K562 (cell line): ENCODE measurements around the gene VENTX. TPM values are rescaled to one million over a fixed set of nuclear protein-coding genes. Genes with fewer than 3 reads are reported as not detected.

Experiments used
- ATAC-seq: fragments of 200-7000 bp; cut with Tn5 transposase; 3 replicates; pipeline ENCODE4 v1.9.1; 2020; ENCODE audit warnings: moderate library complexity
- BruUV-seq: library from RNA; stranded (reverse); fragments of 400-500 nt; replicated peaks from 2 replicates; lab custom pipeline; 2021; lab: Mats Ljungman, UMichigan
- CTCF ChIA-PET: fragments of 300-600 bp; formaldehyde crosslinking; extraction: SDS; loops from one replicate; lab custom pipeline; 2021; ENCODE audit warnings: low intra/inter-chr PET ratio; lab: Yijun Ruan, JAX
- POLR2A ChIA-PET: fragments of 300-600, 350-650 bp; sonication (Branson Sonifier 250); formaldehyde crosslinking; extraction: SDS; loops from one replicate; lab custom pipeline; 2021; ENCODE audit warnings: antibody characterized with exemption, inconsistent platforms; lab: Yijun Ruan, JAX
- DNase-seq, 4 experiments: peaks; one replicate each; pipeline versions ENCODE4 v3.0.0 to v3.0.0-alpha.2; 2011 to 2018; ENCODE audit warnings: low spot score in 3 of 4, mixed read lengths in 3 of 4; ENCODE audit errors: extremely low read depth in 1 of 4
- FAIRE-seq: peaks from 2 replicates; lab custom pipeline; 2011; peaks lifted over from hg19 to GRCh38; lab: Jason Lieb, UNC
- H2AFZ ChIP-seq: 2 replicates; pipeline ENCODE4 v1.6.0; 2011; ENCODE audit warnings: low read depth, low read length, control low read depth, inconsistent platforms
- H3K27ac ChIP-seq: fragments of 200-600 bp; 3 replicates; pipeline ENCODE4 v1.8.0; 2011; ENCODE audit warnings: low read depth, mild to moderate bottlenecking, control low read depth, inconsistent platforms, low read length, moderate library complexity, mixed read lengths; ENCODE audit errors: extremely low read depth
- H3K27me3 ChIP-seq, 2 experiments: fragments of 300-600 bp in 1 of 2; 2 replicates in 1 of 2; 3 replicates in 1 of 2; pipeline versions ENCODE4 v1.6.0 to v1.8.0; 2011; ENCODE audit warnings: inconsistent platforms in 2 of 2, low read length in 2 of 2, mild to moderate bottlenecking in 1 of 2, mixed read lengths in 1 of 2, moderate library complexity in 1 of 2; ENCODE audit not compliant: control insufficient read depth in 2 of 2, insufficient read depth in 2 of 2
- H3K36me3 ChIP-seq: fragments of 300-600 bp; 3 replicates; pipeline ENCODE4 v1.8.0; 2011; ENCODE audit warnings: mild to moderate bottlenecking, low read length, inconsistent platforms; ENCODE audit not compliant: control insufficient read depth, insufficient read depth
- H3K4me1 ChIP-seq, 2 experiments: fragments of 200-600 bp in 1 of 2; replicated peaks in 1 of 2; 2 replicates in 1 of 2; 3 replicates in 1 of 2; pipeline versions ENCODE4 v1.5.1 to v1.8.0; 2011; ENCODE audit warnings: inconsistent platforms in 2 of 2, low read length in 2 of 2, mild to moderate bottlenecking in 1 of 2, mixed read lengths in 1 of 2, moderate library complexity in 1 of 2; ENCODE audit not compliant: control insufficient read depth in 2 of 2, insufficient read depth in 2 of 2
- H3K4me2 ChIP-seq: 2 replicates; pipeline ENCODE4 v1.6.1; 2011; ENCODE audit warnings: low read length, control low read depth, inconsistent platforms, mixed read lengths; ENCODE audit not compliant: insufficient read depth
- H3K4me3 ChIP-seq: fragments of 200-600 bp; sonication (generic), shearing (Covaris generic); 2 replicates; pipeline ENCODE4 v1.5.1; 2016; ENCODE audit warnings: control low read depth, inconsistent platforms
- H3K79me2 ChIP-seq: fragments of 200-600 bp; 3 replicates; pipeline ENCODE4 v1.8.0; 2011; ENCODE audit warnings: low read length, inconsistent platforms; ENCODE audit not compliant: control insufficient read depth, insufficient read depth
- H3K9ac ChIP-seq, 2 experiments: 2 replicates each; pipeline versions ENCODE4 v1.6.0 to v1.6.1; 2011; ENCODE audit warnings: low read depth in 2 of 2, low read length in 2 of 2, control low read depth in 1 of 2, inconsistent platforms in 1 of 2, mild to moderate bottlenecking in 1 of 2, mixed read lengths in 1 of 2; ENCODE audit not compliant: insufficient read depth in 1 of 2
- H3K9me1 ChIP-seq: one replicate; pipeline ENCODE4 v1.6.0; 2011; ENCODE audit warnings: inconsistent platforms, mild to moderate bottlenecking, low read length, moderate library complexity; ENCODE audit not compliant: control insufficient read depth, insufficient read depth
- H3K9me3 ChIP-seq: replicated peaks from 2 replicates; pipeline ENCODE4 v1.5.1; 2011; ENCODE audit warnings: low read depth, low read length, inconsistent platforms; ENCODE audit not compliant: control insufficient read depth, insufficient read depth
- H4K20me1 ChIP-seq: replicated peaks from 2 replicates; pipeline ENCODE4 v1.6.1; 2011; ENCODE audit warnings: low read length, inconsistent platforms, mixed read lengths; ENCODE audit not compliant: control insufficient read depth, insufficient read depth
- BMI1 ChIP-seq: fragments of 150-350 bp; IDR thresholded peaks from 2 replicates; pipeline ENCODE4 v1.6.1; 2014; ENCODE audit warnings: low read length
- C11orf30 ChIP-seq: fragments of 450-650 bp; IDR thresholded peaks from 2 replicates; pipeline ENCODE4 v1.6.1; 2016; ENCODE audit warnings: low read depth, mild to moderate bottlenecking
- ELF2 ChIP-seq: fragments of 250-450 bp; sonication (Bioruptor Pico); IDR thresholded peaks from 2 replicates; pipeline ENCODE4 v1.5.0; 2021; ENCODE audit warnings: mild to moderate bottlenecking
- GABPB2 ChIP-seq: fragments of 250-450 bp; sonication (Bioruptor Pico); conservative IDR thresholded peaks from 2 replicates; pipeline ENCODE4 v1.5.1; 2021; ENCODE audit warnings: mild to moderate bottlenecking
- HINFP ChIP-seq: fragments of 450-650 bp; conservative IDR thresholded peaks from 2 replicates; pipeline ENCODE4 v1.6.1; 2016; ENCODE audit warnings: missing genetic modification characterization, low read depth, mild to moderate bottlenecking, control low read depth, missing compliant biosample characterization
- HNRNPK ChIP-seq: fragments of 200-400 bp; formaldehyde crosslinking; IDR thresholded peaks from one replicate; pipeline ENCODE4 v1.6.1; 2018; ENCODE audit warnings: mild to moderate bottlenecking, low read depth, low read length; ENCODE audit not compliant: poor library complexity, severe bottlenecking
- KDM1A ChIP-seq, 2 experiments: fragments of 450-650 bp; IDR thresholded peaks; 2 replicates each; pipeline ENCODE4 v1.6.1; 2016; ENCODE audit warnings: mild to moderate bottlenecking in 2 of 2
- MEF2A ChIP-seq: IDR thresholded peaks from 2 replicates; pipeline ENCODE4 v1.6.1; 2011; ENCODE audit warnings: low read depth, mild to moderate bottlenecking, low read length, moderate library complexity; ENCODE audit not compliant: control insufficient read depth
- RBM34 ChIP-seq: fragments of 200-400 bp; formaldehyde crosslinking; IDR thresholded peaks from 2 replicates; pipeline ENCODE4 v1.6.1; 2018; ENCODE audit warnings: low read length, borderline replicate concordance; ENCODE audit not compliant: insufficient read depth
- RERE ChIP-seq: sonication (generic); formaldehyde crosslinking; IDR thresholded peaks from 2 replicates; pipeline ENCODE4 v1.8.0; 2023; ENCODE audit warnings: missing genetic modification reagents, mild to moderate bottlenecking, borderline replicate concordance
- RFX7 ChIP-seq: fragments of 250-450 bp; sonication (Bioruptor Pico); IDR thresholded peaks from 2 replicates; pipeline ENCODE4 v1.5.1; 2021; ENCODE audit warnings: mild to moderate bottlenecking
- TFE3 ChIP-seq: fragments of 450-650 bp; formaldehyde crosslinking; IDR thresholded peaks from 2 replicates; pipeline ENCODE4 v1.4.0; 2020; ENCODE audit warnings: mild to moderate bottlenecking, mixed read lengths
- ZFP91 ChIP-seq: sonication (generic); formaldehyde crosslinking; IDR thresholded peaks from 2 replicates; pipeline ENCODE4 v1.8.0; 2022; ENCODE audit warnings: mild to moderate bottlenecking, missing genetic modification reagents
- WGBS: fragments of 100-300 bp; shearing (Covaris generic); methylation state at CpG from one replicate; pipeline ENCODE4 v1.1.6; 2016; ENCODE audit warnings: low coverage, mixed read lengths; ENCODE audit not compliant: insufficient coverage; ENCODE audit errors: missing lambda C conversion rate; 5-methylcytosine and 5-hydroxymethylcytosine counted together
- in situ Hi-C: fragments of 300-500 bp; cut with MboI; formaldehyde crosslinking; loops from 4 replicates; pipeline ENCODE4 v1.15.0; 2018; ENCODE audit warnings: inconsistent platforms, mixed read lengths
- intact Hi-C: fragments of 100-400 bp; cut with micrococcal nuclease; formaldehyde crosslinking; loops from 2 replicates; pipeline ENCODE4 v1.14.2; 2022
- polyA plus RNA-seq, 8 experiments: library from polyadenylated mRNA; depleted of rRNA in 4 of 8; stranded (reverse) in 5 of 8; unstranded in 3 of 8; fragments of >200 nt; fragmentation: Nextera tagmentation in 2 of 8; fragmentation: Illumina TruSeq in 1 of 8; extraction: Ambion mirVana in 2 of 8; extraction: Trizol in 1 of 8; gene quantifications; 2 replicates each; pipeline versions ENCODE4 v1.2.1 to v1.2.3, GENCODE V29; 2011 to 2014; ENCODE audit warnings: inconsistent platforms in 1 of 8, missing spikeins in 1 of 8
- total RNA-seq, 7 experiments: library from RNA; depleted of rRNA in 6 of 7; stranded (reverse); fragments of >200 nt in 6 of 7; fragmentation: Illumina TruSeq in 2 of 7; extraction: Trizol in 2 of 7; gene quantifications; 2 replicates each; pipeline versions ENCODE4 v1.2.1 to v1.2.3, GENCODE V29; 2011 to 2021; ENCODE audit warnings: low replicate concordance in 1 of 7

Gene VENTX
- total and polyA plus RNA-seq, 9 of the 15 experiments (the other 6 are each of a cell fraction or from before 2014, with no cell fraction given), result 0.07 to 0.70 (median 0.20) TPM; not detected in 1

GRCh38 chr10:133209641-133210040 is 28.0 kb upstream of the VENTX start:
- Histone ChIP-seq H2AFZ (no peak overlapping the region), H3K4me1 (peaks cover 0 to 53% of the 10 kb centered on the region in 2 experiments; a peak in 1 of 5 replicates), H3K27me3 (peaks cover 2 to 43% of the 10 kb centered on the region in 2 experiments; a peak in 3 of 5 replicates), H3K4me3 (no peak overlapping the region), H3K9ac (no peak overlapping the region), H3K79me2 (no peaks in the 10 kb centered on the region), H4K20me1 (no peaks in the 10 kb centered on the region), H3K4me2 (no peak overlapping the region), H3K9me3 (no peaks in the 10 kb centered on the region; the same call in 1 of the 2 replicates), H3K9me1 (no peaks in the 10 kb centered on the region), H3K27ac (no peak overlapping the region), H3K36me3 (no peaks in the 10 kb centered on the region)
- no peak for ATAC-seq
- no TSS peak for BruUV-seq
- DNase-seq, result no peak
- in situ Hi-C loops, result no loop called here
- FAIRE-seq, result no peak
- 26% methylated on average over 15 of the region's 20 CpGs for WGBS
- intact Hi-C loops, result no loop called here
- CTCF ChIA-PET, result no interaction called here
- POLR2A ChIA-PET, result no interaction called here
- TF ChIP-seq HINFP (tag) (no peak), BMI1 (no peak), KDM1A (IDR thresholded peaks at IDR 0.05) (no peak), RERE (CRISPR knock-in tag) (no peak), TFE3 (CRISPR knock-in tag) (no peak), RFX7 (no peak), MEF2A (no peak), ELF2 (CRISPR knock-in tag) (no peak), HNRNPK (no peak), C11orf30 (no peak), GABPB2 (no peak), RBM34 (no peak), ZFP91 (CRISPR knock-in tag) (no peak)
